Karpas-422 (cell line): ENCODE data around the gene SOAT2. TPM values are rescaled to one million over a fixed set of nuclear protein-coding genes. Genes with fewer than 3 reads are reported as not detected.
"Not testable (repeated sequence)": the region's sequence is repeated elsewhere in the genome, so short reads cannot be mapped to it uniquely, and the experiment has no call there.

ENCODE experiments used
- DNase-seq: peaks from one replicate; pipeline ENCODE4 v3.0.0-alpha.2; 2015
- H2AFZ ChIP-seq: fragments of 200-600 bp; sonication (generic); 2 replicates; pipeline ENCODE4 v1.6.1; 2014; ENCODE audit warnings: antibody characterized with exemption, low read length, mixed read lengths
- H3K27ac ChIP-seq: fragments of 200-600 bp; sonication (generic); 2 replicates; pipeline ENCODE4 v1.5.1; 2014; ENCODE audit warnings: mild to moderate bottlenecking, low read length, moderate library complexity
- H3K27me3 ChIP-seq: fragments of 200-600 bp; sonication (generic); 2 replicates; pipeline ENCODE4 v1.6.1; 2014; ENCODE audit warnings: low read length, mixed read lengths
- H3K36me3 ChIP-seq: fragments of 200-600 bp; sonication (generic); 2 replicates; pipeline ENCODE4 v1.6.1; 2014; ENCODE audit warnings: low read length, mixed read lengths; ENCODE audit not compliant: insufficient read depth
- H3K4me1 ChIP-seq: fragments of 200-600 bp; sonication (generic); 2 replicates; pipeline ENCODE4 v1.6.1; 2014; ENCODE audit warnings: mild to moderate bottlenecking, low read length, mixed read lengths
- H3K4me2 ChIP-seq: fragments of 200-600 bp; sonication (generic); 2 replicates; pipeline ENCODE4 v1.6.1; 2014; ENCODE audit warnings: low read length, low read depth, mild to moderate bottlenecking; ENCODE audit not compliant: poor library complexity, severe bottlenecking
- H3K4me3 ChIP-seq: fragments of 200-600 bp; sonication (generic); 2 replicates; pipeline ENCODE4 v1.5.1; 2014; ENCODE audit warnings: mild to moderate bottlenecking, antibody characterized with exemption, low read length, mixed read lengths
- H3K79me2 ChIP-seq: fragments of 200-600 bp; sonication (generic); 2 replicates; pipeline ENCODE4 v1.6.1; 2014; ENCODE audit warnings: mild to moderate bottlenecking, low read length, mixed read lengths
- H3K9ac ChIP-seq: fragments of 200-600 bp; sonication (generic); 2 replicates; pipeline ENCODE4 v1.6.0; 2014; ENCODE audit warnings: low read length
- H3K9me2 ChIP-seq: fragments of 200-600 bp; sonication (generic), shearing (Covaris generic); replicated peaks from 2 replicates; pipeline ENCODE4 v1.6.0; 2014; ENCODE audit warnings: mild to moderate bottlenecking, low read length, moderate library complexity; ENCODE audit not compliant: insufficient read depth
- H3K9me3 ChIP-seq: fragments of 300-700, 200-600 bp; sonication (generic); 2 replicates; pipeline ENCODE4 v1.6.1; 2014; ENCODE audit warnings: low read length, mixed read lengths
- H4K20me1 ChIP-seq: fragments of 200-600 bp; sonication (generic); 2 replicates; pipeline ENCODE4 v1.6.1; 2014; ENCODE audit warnings: mild to moderate bottlenecking, antibody characterized with exemption, low read length, low read depth; ENCODE audit not compliant: insufficient read depth
- total RNA-seq: library from RNA; depleted of rRNA; stranded (reverse); fragments of >200 nt; shearing (Covaris generic); gene quantifications from 2 replicates; pipeline ENCODE4 v1.2.3, GENCODE V29; 2014; ENCODE audit warnings: low replicate concordance

SOAT2 gene
- total RNA-seq, 1 experiment from 2014 or later, result not detected

GRCh38 chr12:53105256-53105655 lies 2.0 kb downstream of the SOAT2 start:
- Histone ChIP-seq H3K27ac (no peak overlapping the region), H3K36me3 (no peaks in the 10 kb centered on the region), H3K4me2 (no peak overlapping the region), H3K9me2 (no peaks in the 10 kb centered on the region), H3K79me2 (no peaks in the 10 kb centered on the region), H4K20me1 (no peaks in the 10 kb centered on the region), H3K9ac (no peak overlapping the region), H3K9me3 (no peaks in the 10 kb centered on the region), H3K4me1 (0 out of 2 replicates have a peak, but pooled peaks cover 4% of the 10 kb centered on the region), H3K4me3 (no peak overlapping the region), H3K27me3 (no peaks in the 10 kb centered on the region), H2AFZ (no peak overlapping the region)
- DNase-seq, result no peak

GRCh38 chr12:53105712-53106439 lies 2.6 kb downstream of the SOAT2 start:
- H3K9me2 ChIP-seq, result no peaks in the 10 kb centered on the region
- H4K20me1 ChIP-seq, result no peaks in the 10 kb centered on the region
- H3K27ac ChIP-seq, result no peak overlapping the region
- H3K9me3 ChIP-seq, result no peaks in the 10 kb centered on the region
- no peaks in the 10 kb centered on the region for H3K27me3 ChIP-seq
- H2AFZ ChIP-seq, result no peak overlapping the region
- H3K4me2 ChIP-seq, result no peak overlapping the region
- no peaks in the 10 kb centered on the region for H3K36me3 ChIP-seq
- no peak overlapping the region for H3K9ac ChIP-seq
- peak; percentile 12 for DNase-seq
- no peaks in the 10 kb centered on the region for H3K79me2 ChIP-seq
- H3K4me3 ChIP-seq, result no peak overlapping the region
- H3K4me1 ChIP-seq, result 0 out of 2 replicates have a peak, but pooled peaks cover 4% of the 10 kb centered on the region

GRCh38 chr12:53107122-53107521 lies 3.8 kb downstream of the SOAT2 start:
- Histone ChIP-seq H3K9ac (no peak overlapping the region), H3K27ac (no peak overlapping the region), H2AFZ (no peak overlapping the region), H3K4me3 (no peak overlapping the region), H3K79me2 (no peaks in the 10 kb centered on the region), H3K9me3 (no peaks in the 10 kb centered on the region), H3K27me3 (no peaks in the 10 kb centered on the region), H4K20me1 (no peaks in the 10 kb centered on the region), H3K4me2 (no peak overlapping the region), H3K36me3 (no peaks in the 10 kb centered on the region), H3K4me1 (0 out of 2 replicates have a peak, but pooled peaks cover 4% of the 10 kb centered on the region), H3K9me2 (no peaks in the 10 kb centered on the region)
- peak; percentile 29 for DNase-seq

GRCh38 chr12:53112431-53112830 lies 9.1 kb downstream of the SOAT2 start:
- not testable (repeated sequence) for H3K27ac ChIP-seq, H4K20me1 ChIP-seq, H3K9ac ChIP-seq, H3K9me3 ChIP-seq, H3K4me3 ChIP-seq, H3K4me2 ChIP-seq, H3K9me2 ChIP-seq, H3K79me2 ChIP-seq, H3K36me3 ChIP-seq, H3K4me1 ChIP-seq, DNase-seq, H3K27me3 ChIP-seq, H2AFZ ChIP-seq

- no peaks in the 10 kb centered on the region for H3K9me2 ChIP-seq
- H2AFZ ChIP-seq, result no peak overlapping the region
- no peaks in the 10 kb centered on the region for H3K79me2 ChIP-seq
- H3K27me3 ChIP-seq, result no peaks in the 10 kb centered on the region
- H3K4me2 ChIP-seq, result no peak overlapping the region
- H4K20me1 ChIP-seq, result no peaks in the 10 kb centered on the region
- no peak overlapping the region for H3K9ac ChIP-seq
- H3K4me1 ChIP-seq, result no peaks in the 10 kb centered on the region
- DNase-seq, result no peak
- H3K27ac ChIP-seq, result no peak overlapping the region
- H3K9me3 ChIP-seq, result no peaks in the 10 kb centered on the region
- H3K4me3 ChIP-seq, result no peak overlapping the region
- no peaks in the 10 kb centered on the region for H3K36me3 ChIP-seq
Observed at GRCh38 chr12:53113136-53113705, 9.9 kb downstream of the SOAT2 start.

GRCh38 chr12:53113951-53114350 lies 10.7 kb downstream of the SOAT2 start:
- H3K4me2 ChIP-seq, result no peak overlapping the region
- no peak overlapping the region for H3K27ac ChIP-seq
- H3K4me3 ChIP-seq, result no peak overlapping the region
- no peaks in the 10 kb centered on the region for H3K9me3 ChIP-seq
- no peak for DNase-seq
- H3K36me3 ChIP-seq, result no peaks in the 10 kb centered on the region
- no peaks in the 10 kb centered on the region for H3K79me2 ChIP-seq
- no peaks in the 10 kb centered on the region for H3K9me2 ChIP-seq
- no peaks in the 10 kb centered on the region for H3K27me3 ChIP-seq
- H3K4me1 ChIP-seq, result no peaks in the 10 kb centered on the region
- no peak overlapping the region for H3K9ac ChIP-seq
- H4K20me1 ChIP-seq, result no peaks in the 10 kb centered on the region
- H2AFZ ChIP-seq, result no peak overlapping the region

- no peaks in the 10 kb centered on the region for H4K20me1 ChIP-seq
- no peak for DNase-seq
Observed at GRCh38 chr12:53115112-53115890, 12.0 kb downstream of the SOAT2 start.

GRCh38 chr12:53115891-53116648 lies 12.8 kb downstream of the SOAT2 start:
- H3K4me2 ChIP-seq, result no peak overlapping the region
- no peak overlapping the region for H2AFZ ChIP-seq
- H4K20me1 ChIP-seq, result no peaks in the 10 kb centered on the region
- H3K9me2 ChIP-seq, result no peaks in the 10 kb centered on the region
- DNase-seq, result no peak
- H3K9ac ChIP-seq, result no peak overlapping the region
- no peak overlapping the region for H3K4me3 ChIP-seq
- H3K36me3 ChIP-seq, result no peaks in the 10 kb centered on the region
- no peaks in the 10 kb centered on the region for H3K4me1 ChIP-seq
- H3K79me2 ChIP-seq, result no peaks in the 10 kb centered on the region
- H3K27ac ChIP-seq, result no peak overlapping the region
- H3K27me3 ChIP-seq, result no peaks in the 10 kb centered on the region
- no peaks in the 10 kb centered on the region for H3K9me3 ChIP-seq

More at GRCh38 chr12:53115112-53115890, 12.0 kb downstream of the SOAT2 start:
- Histone ChIP-seq H3K27ac (no peak overlapping the region), H3K9me2 (no peaks in the 10 kb centered on the region), H3K4me3 (no peak overlapping the region), H3K79me2 (no peaks in the 10 kb centered on the region), H2AFZ (no peak overlapping the region), H3K4me1 (no peaks in the 10 kb centered on the region), H3K27me3 (no peaks in the 10 kb centered on the region), H3K9ac (no peak overlapping the region), H3K9me3 (no peaks in the 10 kb centered on the region), H3K4me2 (no peak overlapping the region), H3K36me3 (no peaks in the 10 kb centered on the region)
